ENCODE results near the gene MMD.
"Not testable (repeated sequence)": the region's sequence is repeated elsewhere in the genome, so short reads cannot be mapped to it uniquely, and the experiment has no call there.

MMD gene

GRCh38 chr17:55409030-55409800 is 12.4 kb downstream of the MMD start:
- Histone ChIP-seq H3F3A (ENCODE audit: insufficient read depth, low read length) (no peaks in the 10 kb centered on the region), H3K79me2 (ENCODE audit: insufficient read depth, low read length) (no peaks in the 10 kb centered on the region), H2AFZ (ENCODE audit: low read length) (no peak overlapping the region), H4K20me1 (ENCODE audit: insufficient read depth, low read length) (no peaks in the 10 kb centered on the region), H3K4me3 (ENCODE audit: low read depth, low read length, poor library complexity, severe bottlenecking) (no peak overlapping the region), H3K36me3 (ENCODE audit: insufficient read depth, low read length) (peaks cover 89% of the 10 kb centered on the region), H3K9ac (ENCODE audit: low read length) (no peak overlapping the region), H3K4me1 (ENCODE audit: insufficient read depth, low read length, severe bottlenecking) (no peaks in the 10 kb centered on the region), H3K9me2 (ENCODE audit: low read depth, low read length) (no peaks in the 10 kb centered on the region), H3K4me2 (ENCODE audit: low read length) (no peak overlapping the region), H3K9me3 (ENCODE audit: low read length) (no peaks in the 10 kb centered on the region), H3K27me3 (ENCODE audit: insufficient read depth, low read length) (no peaks in the 10 kb centered on the region), H3K27ac (ENCODE audit: low read depth, low read length, poor library complexity, severe bottlenecking) (no peak overlapping the region)
- TF ChIP-seq EZH2 (IDR thresholded peaks at IDR 0.05; ENCODE audit: borderline replicate concordance, low read length) = no peak
- no peak for TF ChIP-seq CTCF (IDR thresholded peaks at IDR 0.05; ENCODE audit: low read length)

GRCh38 chr17:55407641-55408566 is 13.7 kb downstream of the MMD start:
- Histone ChIP-seq H3K27ac (ENCODE audit: low read depth, low read length, poor library complexity, severe bottlenecking) (no peak overlapping the region), H3K4me1 (ENCODE audit: insufficient read depth, low read length, severe bottlenecking) (no peaks in the 10 kb centered on the region), H3K9me2 (ENCODE audit: low read depth, low read length) (no peaks in the 10 kb centered on the region), H3K36me3 (ENCODE audit: insufficient read depth, low read length) (peaks cover 89% of the 10 kb centered on the region), H3K9me3 (ENCODE audit: low read length) (no peaks in the 10 kb centered on the region), H3K9ac (ENCODE audit: low read length) (no peak overlapping the region), H3F3A (ENCODE audit: insufficient read depth, low read length) (no peaks in the 10 kb centered on the region), H3K79me2 (ENCODE audit: insufficient read depth, low read length) (no peaks in the 10 kb centered on the region), H3K4me2 (ENCODE audit: low read length) (no peak overlapping the region), H2AFZ (ENCODE audit: low read length) (no peak overlapping the region), H3K27me3 (ENCODE audit: insufficient read depth, low read length) (no peaks in the 10 kb centered on the region), H3K4me3 (ENCODE audit: low read depth, low read length, poor library complexity, severe bottlenecking) (no peak overlapping the region), H4K20me1 (ENCODE audit: insufficient read depth, low read length) (no peaks in the 10 kb centered on the region)
- TF ChIP-seq CTCF (IDR thresholded peaks at IDR 0.05; ENCODE audit: low read length) = no peak
- no peak for TF ChIP-seq EZH2 (IDR thresholded peaks at IDR 0.05; ENCODE audit: borderline replicate concordance, low read length)

GRCh38 chr17:55405600-55405999 is 16.0 kb downstream of the MMD start:
- H3K9me2 ChIP-seq (ENCODE audit: low read depth, low read length) = no peaks in the 10 kb centered on the region
- no peak for TF ChIP-seq CTCF (IDR thresholded peaks at IDR 0.05; ENCODE audit: low read length)
- no peak for TF ChIP-seq EZH2 (IDR thresholded peaks at IDR 0.05; ENCODE audit: borderline replicate concordance, low read length)
- H3K4me3 ChIP-seq (ENCODE audit: low read depth, low read length, poor library complexity, severe bottlenecking) = no peak overlapping the region
- H3F3A ChIP-seq (ENCODE audit: insufficient read depth, low read length) = no peaks in the 10 kb centered on the region
- H3K27ac ChIP-seq (ENCODE audit: low read depth, low read length, poor library complexity, severe bottlenecking) = no peak overlapping the region
- no peak overlapping the region for H3K9ac ChIP-seq (ENCODE audit: low read length)
- H3K79me2 ChIP-seq (ENCODE audit: insufficient read depth, low read length) = no peaks in the 10 kb centered on the region
- no peaks in the 10 kb centered on the region for H3K27me3 ChIP-seq (ENCODE audit: insufficient read depth, low read length)
- no peaks in the 10 kb centered on the region for H3K9me3 ChIP-seq (ENCODE audit: low read length)
- no peak overlapping the region for H2AFZ ChIP-seq (ENCODE audit: low read length)
- no peak overlapping the region for H3K4me2 ChIP-seq (ENCODE audit: low read length)
- H3K4me1 ChIP-seq (ENCODE audit: insufficient read depth, low read length, severe bottlenecking) = no peaks in the 10 kb centered on the region
- no peaks in the 10 kb centered on the region for H4K20me1 ChIP-seq (ENCODE audit: insufficient read depth, low read length)
- H3K36me3 ChIP-seq (ENCODE audit: insufficient read depth, low read length) = peaks cover 89% of the 10 kb centered on the region

- not testable (repeated sequence) for H3K9me2 ChIP-seq (ENCODE audit: low read depth, low read length); H3K27ac ChIP-seq (ENCODE audit: low read depth, low read length, poor library complexity, severe bottlenecking); H2AFZ ChIP-seq (ENCODE audit: low read length); H3K4me2 ChIP-seq (ENCODE audit: low read length); H3K79me2 ChIP-seq (ENCODE audit: insufficient read depth, low read length); H3K4me1 ChIP-seq (ENCODE audit: insufficient read depth, low read length, severe bottlenecking); H3K27me3 ChIP-seq (ENCODE audit: insufficient read depth, low read length); H4K20me1 ChIP-seq (ENCODE audit: insufficient read depth, low read length); H3K4me3 ChIP-seq (ENCODE audit: low read depth, low read length, poor library complexity, severe bottlenecking); H3F3A ChIP-seq (ENCODE audit: insufficient read depth, low read length); H3K9me3 ChIP-seq (ENCODE audit: low read length); H3K9ac ChIP-seq (ENCODE audit: low read length)
- peaks cover 89% of the 10 kb centered on the region for H3K36me3 ChIP-seq (ENCODE audit: insufficient read depth, low read length)
Observed at GRCh38 chr17:55404197-55404596, 17.4 kb downstream of the MMD start.
